OCI-LY1 (cell line): ENCODE measurements around the gene LAMA3.

Source experiments
- EZH2 ChIP-seq: fragments of 200-600 bp; sonication (generic), shearing (Covaris generic); IDR thresholded peaks from 2 replicates; pipeline ENCODE4 v1.8.0; 2017; ENCODE audit warnings: borderline replicate concordance, mixed run types, mild to moderate bottlenecking, antibody characterized with exemption, low read length, moderate library complexity, mixed read lengths
- TF ChIP-seq, protein P1 (sequence below): fragments of 200-600 bp; sonication (generic), shearing (Covaris generic); IDR thresholded peaks from 2 replicates; pipeline ENCODE4 v1.5.1; 2017; ENCODE audit warnings: mild to moderate bottlenecking, antibody characterized with exemption, low read length, moderate library complexity, mixed read lengths

DNA sequence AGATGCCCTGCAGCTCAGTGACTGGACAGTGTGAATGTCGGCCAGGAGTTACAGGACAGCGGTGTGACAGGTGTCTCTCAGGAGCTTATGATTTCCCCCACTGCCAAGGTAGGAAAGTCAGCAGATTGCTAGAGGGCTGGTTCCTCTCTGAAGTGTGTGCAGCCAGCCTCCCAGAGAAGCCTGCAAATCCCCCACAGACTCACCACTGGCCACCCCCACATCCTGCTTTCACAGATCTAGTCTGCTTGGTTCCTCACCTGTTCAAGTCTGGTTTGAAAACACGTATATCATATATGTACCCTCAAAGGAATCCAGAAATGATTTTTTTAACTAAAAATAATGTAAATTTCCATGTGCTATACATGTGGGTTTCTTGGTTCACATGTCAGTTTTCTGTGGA is 121.1 kb downstream of the LAMA3 start:
- TF ChIP-seq, protein P1, sequence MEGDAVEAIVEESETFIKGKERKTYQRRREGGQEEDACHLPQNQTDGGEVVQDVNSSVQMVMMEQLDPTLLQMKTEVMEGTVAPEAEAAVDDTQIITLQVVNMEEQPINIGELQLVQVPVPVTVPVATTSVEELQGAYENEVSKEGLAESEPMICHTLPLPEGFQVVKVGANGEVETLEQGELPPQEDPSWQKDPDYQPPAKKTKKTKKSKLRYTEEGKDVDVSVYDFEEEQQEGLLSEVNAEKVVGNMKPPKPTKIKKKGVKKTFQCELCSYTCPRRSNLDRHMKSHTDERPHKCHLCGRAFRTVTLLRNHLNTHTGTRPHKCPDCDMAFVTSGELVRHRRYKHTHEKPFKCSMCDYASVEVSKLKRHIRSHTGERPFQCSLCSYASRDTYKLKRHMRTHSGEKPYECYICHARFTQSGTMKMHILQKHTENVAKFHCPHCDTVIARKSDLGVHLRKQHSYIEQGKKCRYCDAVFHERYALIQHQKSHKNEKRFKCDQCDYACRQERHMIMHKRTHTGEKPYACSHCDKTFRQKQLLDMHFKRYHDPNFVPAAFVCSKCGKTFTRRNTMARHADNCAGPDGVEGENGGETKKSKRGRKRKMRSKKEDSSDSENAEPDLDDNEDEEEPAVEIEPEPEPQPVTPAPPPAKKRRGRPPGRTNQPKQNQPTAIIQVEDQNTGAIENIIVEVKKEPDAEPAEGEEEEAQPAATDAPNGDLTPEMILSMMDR = no peak
- no peak for TF ChIP-seq EZH2
